Liver (tissue), 9 donors: Measurements from ENCODE around the gene CEP89. TPM values are rescaled to one million over a fixed set of nuclear protein-coding genes. Genes with fewer than 3 reads are reported as not detected.

Experiments used
- DNase-seq: peaks from one replicate; pipeline ENCODE4 v3.0.0-alpha.2; 2017; ENCODE audit warnings: low spot score
- H3K27ac ChIP-seq, 2 donors: one replicate each; pipeline ENCODE4 v1.7.0; 2013; ENCODE audit warnings: inconsistent platforms in 2 of 2, low read length in 2 of 2, control low read depth in 1 of 2, low read depth in 1 of 2, mild to moderate bottlenecking in 1 of 2
- H3K27me3 ChIP-seq, 4 donors: one replicate each; pipeline versions ENCODE4 v1.6.1 to v1.7.0; 2013; ENCODE audit warnings: low read length in 3 of 4, inconsistent platforms in 1 of 4, mild to moderate bottlenecking in 1 of 4, moderate library complexity in 1 of 4; ENCODE audit not compliant: control insufficient read depth in 4 of 4, insufficient read depth in 4 of 4
- H3K36me3 ChIP-seq, 4 donors: one replicate each; pipeline versions ENCODE4 v1.6.1 to v1.7.0; 2013; ENCODE audit warnings: low read length in 3 of 4, mild to moderate bottlenecking in 3 of 4, low read depth in 1 of 4, moderate library complexity in 1 of 4; ENCODE audit not compliant: control insufficient read depth in 4 of 4, insufficient read depth in 3 of 4
- H3K4me1 ChIP-seq, 4 donors: one replicate each; pipeline versions ENCODE4 v1.6.1 to v1.7.0; 2013; ENCODE audit warnings: low read length in 3 of 4, mild to moderate bottlenecking in 3 of 4, moderate library complexity in 1 of 4; ENCODE audit not compliant: control insufficient read depth in 4 of 4, insufficient read depth in 4 of 4
- H3K4me3 ChIP-seq, 3 donors: one replicate each; pipeline versions ENCODE4 v1.6.1 to v1.7.0; 2013; ENCODE audit warnings: low read length in 3 of 3, control low read depth in 1 of 3, low read depth in 1 of 3, mild to moderate bottlenecking in 1 of 3
- H3K9ac ChIP-seq, 2 donors: one replicate each; pipeline ENCODE4 v1.7.0; 2013; ENCODE audit warnings: low read length in 2 of 2, mild to moderate bottlenecking in 2 of 2, moderate library complexity in 2 of 2, control low read depth in 1 of 2, low read depth in 1 of 2
- H3K9me3 ChIP-seq, 4 donors: one replicate each; pipeline versions ENCODE4 v1.6.1 to v1.7.0; 2013; ENCODE audit warnings: low read length in 3 of 4; ENCODE audit not compliant: control insufficient read depth in 4 of 4
- EGR1 ChIP-seq, 2 donors: IDR thresholded peaks; 2 replicates each; pipeline ENCODE4 v1.6.1; 2016 to 2018; ENCODE audit warnings: antibody characterized with exemption in 2 of 2, low read depth in 2 of 2
- FOXA1 ChIP-seq: IDR thresholded peaks from 2 replicates; pipeline ENCODE4 v1.6.1; 2016; ENCODE audit warnings: antibody characterized with exemption
- FOXA2 ChIP-seq: IDR thresholded peaks from 2 replicates; pipeline ENCODE4 v1.6.1; 2016; ENCODE audit warnings: antibody characterized with exemption
- GABPA ChIP-seq, 2 donors: IDR thresholded peaks in 1 of 2; conservative IDR thresholded peaks in 1 of 2; 2 replicates each; pipeline ENCODE4 v1.6.1; 2016; ENCODE audit warnings: antibody characterized with exemption in 2 of 2, mild to moderate bottlenecking in 1 of 2, moderate library complexity in 1 of 2
- HNF4A ChIP-seq, 2 donors: conservative IDR thresholded peaks; 2 replicates each; pipeline ENCODE4 v1.6.1; 2016; ENCODE audit warnings: antibody characterized with exemption in 2 of 2, mild to moderate bottlenecking in 2 of 2
- HNF4G ChIP-seq: IDR thresholded peaks from 2 replicates; pipeline ENCODE4 v1.6.1; 2016; ENCODE audit warnings: antibody characterized with exemption
- JUND ChIP-seq, 2 donors: IDR thresholded peaks; 2 replicates each; pipeline ENCODE4 v1.6.1; 2016; ENCODE audit warnings: antibody characterized with exemption in 2 of 2
- NR2F2 ChIP-seq: IDR thresholded peaks from 2 replicates; pipeline ENCODE4 v1.6.1; 2016; ENCODE audit warnings: antibody characterized with exemption
- RAD21 ChIP-seq, 2 donors: IDR thresholded peaks; 2 replicates each; pipeline ENCODE4 v1.6.1; 2016; ENCODE audit warnings: antibody characterized with exemption in 2 of 2, mild to moderate bottlenecking in 2 of 2
- RXRA ChIP-seq, 2 donors: IDR thresholded peaks; 2 replicates each; pipeline ENCODE4 v1.6.1; 2017 to 2018; ENCODE audit warnings: antibody characterized with exemption in 2 of 2, mild to moderate bottlenecking in 1 of 2
- SP1 ChIP-seq: IDR thresholded peaks from 2 replicates; pipeline ENCODE4 v1.6.1; 2018; ENCODE audit warnings: antibody characterized with exemption, mild to moderate bottlenecking
- TAF1 ChIP-seq: conservative IDR thresholded peaks from 2 replicates; pipeline ENCODE4 v1.6.1; 2016; ENCODE audit warnings: antibody characterized with exemption, mild to moderate bottlenecking
- YY1 ChIP-seq: IDR thresholded peaks from 2 replicates; pipeline ENCODE4 v1.6.1; 2016; ENCODE audit warnings: antibody characterized with exemption, mild to moderate bottlenecking
- WGBS: extraction: QIAGEN DNeasy Blood & Tissue Kit; methylation state at CpG from one replicate; pipeline ENCODE4 v1.1.7; 2013; 5-methylcytosine and 5-hydroxymethylcytosine counted together
- polyA plus RNA-seq, 2 donors: library from polyadenylated mRNA; stranded (reverse) in 1 of 2; unstranded in 1 of 2; fragments of 200-250 nt in 1 of 2; fragments of >200 nt in 1 of 2; fragmentation: Nextera tagmentation in 1 of 2; extraction: Ambion mirVana in 1 of 2; gene quantifications; one replicate each; pipeline versions ENCODE4 v1.2.1 to v1.2.3, GENCODE V29; 2013 to 2015
- total RNA-seq, 2 donors: library from RNA; depleted of rRNA; stranded (reverse); fragments of >200 nt; gene quantifications; one replicate each; pipeline ENCODE4 v1.2.3, GENCODE V29; 2014
- TF ChIP-seq, protein P1 (sequence below): IDR thresholded peaks from 2 replicates; pipeline ENCODE4 v1.6.1; 2016; ENCODE audit warnings: antibody characterized with exemption
- TF ChIP-seq, protein P2 (sequence below): fragments of 150-350 bp; IDR thresholded peaks from 2 replicates; pipeline ENCODE4 v1.5.1; 2017; ENCODE audit warnings: improper control_type of control experiment, low read depth, low read length; ENCODE audit not compliant: missing input control
- TF ChIP-seq, protein P3 (sequence below): IDR thresholded peaks from 2 replicates; pipeline ENCODE4 v1.6.1; 2016; ENCODE audit warnings: antibody characterized with exemption
- TF ChIP-seq, protein P4 (sequence below): IDR thresholded peaks from 2 replicates; pipeline ENCODE4 v1.6.1; 2016; ENCODE audit warnings: antibody characterized with exemption, mild to moderate bottlenecking
- donor health status: healthy.
- donor health status: healthy.
- donor health status: healthy.
- donor health status: healthy.
- donor health status: healthy.

CEP89 gene
- total and polyA plus RNA-seq, 4 donors: 2.0 to 2.9 (median 2.4) TPM

DNA sequence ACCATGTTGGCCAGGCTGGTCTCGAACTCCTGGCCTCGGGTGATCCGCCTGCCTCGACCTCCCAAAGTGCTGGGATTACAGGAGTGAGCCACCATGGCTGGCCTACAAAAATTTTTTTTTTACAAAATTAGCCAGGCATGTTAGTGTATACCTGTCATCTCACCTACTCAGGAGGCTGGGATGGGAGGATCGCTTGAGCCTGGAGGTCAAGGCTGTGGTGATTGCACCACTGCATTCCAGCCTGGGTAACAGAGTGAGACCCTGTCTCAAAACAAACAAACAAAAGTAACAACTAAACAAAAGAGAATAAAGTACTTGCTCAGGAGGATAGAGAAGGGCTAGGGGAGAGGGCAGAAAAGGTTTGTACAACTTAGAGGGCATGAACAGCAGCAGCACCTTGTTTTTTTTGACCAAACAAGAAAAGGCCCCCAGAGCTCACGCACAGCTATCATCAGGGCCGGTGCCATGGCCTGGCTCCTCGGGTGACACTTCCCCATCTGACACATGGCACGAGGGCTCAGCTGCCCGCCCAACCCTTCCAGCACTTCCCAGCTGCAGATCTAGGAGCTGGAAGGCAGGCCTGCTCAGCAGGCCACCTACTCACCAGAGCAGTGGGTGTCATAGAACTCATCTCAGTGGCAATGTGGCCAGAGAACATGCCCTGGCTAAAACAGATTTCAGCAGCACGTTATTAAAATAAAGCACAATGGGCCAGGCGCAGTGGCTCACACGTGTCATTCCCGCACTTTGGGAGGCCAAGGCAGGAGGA is 93.6 kb downstream of the CEP89 start:
- H3K9ac ChIP-seq: no peak overlapping the region
- H3K9me3 ChIP-seq: no peaks in the 10 kb centered on the region
- H3K4me1 ChIP-seq: peaks cover 0 to 3% (median 0%) of the 10 kb centered on the region in 4 donors
- no peak overlapping the region for H3K4me3 ChIP-seq
- no peaks in the 10 kb centered on the region for H3K27me3 ChIP-seq
- 92% methylated on average over 14 of the region's 14 CpGs for WGBS
- no peaks in the 10 kb centered on the region for H3K36me3 ChIP-seq
- no peak for TF ChIP-seq YY1
- TF ChIP-seq RXRA (IDR thresholded peaks at IDR 0.05): no peak
- no peak for TF ChIP-seq HNF4A (conservative IDR thresholded peaks at IDR 0.05)
- no peak for TF ChIP-seq FOXA1
- no peak for TF ChIP-seq GABPA (IDR thresholded peaks at IDR 0.05 in 1 of 2, conservative IDR thresholded peaks at IDR 0.05 in 1 of 2)
- TF ChIP-seq, protein P1, sequence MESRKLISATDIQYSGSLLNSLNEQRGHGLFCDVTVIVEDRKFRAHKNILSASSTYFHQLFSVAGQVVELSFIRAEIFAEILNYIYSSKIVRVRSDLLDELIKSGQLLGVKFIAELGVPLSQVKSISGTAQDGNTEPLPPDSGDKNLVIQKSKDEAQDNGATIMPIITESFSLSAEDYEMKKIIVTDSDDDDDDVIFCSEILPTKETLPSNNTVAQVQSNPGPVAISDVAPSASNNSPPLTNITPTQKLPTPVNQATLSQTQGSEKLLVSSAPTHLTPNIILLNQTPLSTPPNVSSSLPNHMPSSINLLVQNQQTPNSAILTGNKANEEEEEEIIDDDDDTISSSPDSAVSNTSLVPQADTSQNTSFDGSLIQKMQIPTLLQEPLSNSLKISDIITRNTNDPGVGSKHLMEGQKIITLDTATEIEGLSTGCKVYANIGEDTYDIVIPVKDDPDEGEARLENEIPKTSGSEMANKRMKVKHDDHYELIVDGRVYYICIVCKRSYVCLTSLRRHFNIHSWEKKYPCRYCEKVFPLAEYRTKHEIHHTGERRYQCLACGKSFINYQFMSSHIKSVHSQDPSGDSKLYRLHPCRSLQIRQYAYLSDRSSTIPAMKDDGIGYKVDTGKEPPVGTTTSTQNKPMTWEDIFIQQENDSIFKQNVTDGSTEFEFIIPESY: no peak
- TF ChIP-seq, protein P2, sequence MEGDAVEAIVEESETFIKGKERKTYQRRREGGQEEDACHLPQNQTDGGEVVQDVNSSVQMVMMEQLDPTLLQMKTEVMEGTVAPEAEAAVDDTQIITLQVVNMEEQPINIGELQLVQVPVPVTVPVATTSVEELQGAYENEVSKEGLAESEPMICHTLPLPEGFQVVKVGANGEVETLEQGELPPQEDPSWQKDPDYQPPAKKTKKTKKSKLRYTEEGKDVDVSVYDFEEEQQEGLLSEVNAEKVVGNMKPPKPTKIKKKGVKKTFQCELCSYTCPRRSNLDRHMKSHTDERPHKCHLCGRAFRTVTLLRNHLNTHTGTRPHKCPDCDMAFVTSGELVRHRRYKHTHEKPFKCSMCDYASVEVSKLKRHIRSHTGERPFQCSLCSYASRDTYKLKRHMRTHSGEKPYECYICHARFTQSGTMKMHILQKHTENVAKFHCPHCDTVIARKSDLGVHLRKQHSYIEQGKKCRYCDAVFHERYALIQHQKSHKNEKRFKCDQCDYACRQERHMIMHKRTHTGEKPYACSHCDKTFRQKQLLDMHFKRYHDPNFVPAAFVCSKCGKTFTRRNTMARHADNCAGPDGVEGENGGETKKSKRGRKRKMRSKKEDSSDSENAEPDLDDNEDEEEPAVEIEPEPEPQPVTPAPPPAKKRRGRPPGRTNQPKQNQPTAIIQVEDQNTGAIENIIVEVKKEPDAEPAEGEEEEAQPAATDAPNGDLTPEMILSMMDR: no peak
- no peak for TF ChIP-seq EGR1 (IDR thresholded peaks at IDR 0.05; ENCODE audit: low read depth in 2 of 2)
- no peak for TF ChIP-seq SP1
- no peak for TF ChIP-seq JUND (IDR thresholded peaks at IDR 0.05)
- TF ChIP-seq HNF4G: no peak
- no peak for TF ChIP-seq NR2F2
- no peak for TF ChIP-seq RAD21 (IDR thresholded peaks at IDR 0.05)
- TF ChIP-seq, protein P3, sequence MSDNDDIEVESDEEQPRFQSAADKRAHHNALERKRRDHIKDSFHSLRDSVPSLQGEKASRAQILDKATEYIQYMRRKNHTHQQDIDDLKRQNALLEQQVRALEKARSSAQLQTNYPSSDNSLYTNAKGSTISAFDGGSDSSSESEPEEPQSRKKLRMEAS: no peak
- TF ChIP-seq, protein P4, sequence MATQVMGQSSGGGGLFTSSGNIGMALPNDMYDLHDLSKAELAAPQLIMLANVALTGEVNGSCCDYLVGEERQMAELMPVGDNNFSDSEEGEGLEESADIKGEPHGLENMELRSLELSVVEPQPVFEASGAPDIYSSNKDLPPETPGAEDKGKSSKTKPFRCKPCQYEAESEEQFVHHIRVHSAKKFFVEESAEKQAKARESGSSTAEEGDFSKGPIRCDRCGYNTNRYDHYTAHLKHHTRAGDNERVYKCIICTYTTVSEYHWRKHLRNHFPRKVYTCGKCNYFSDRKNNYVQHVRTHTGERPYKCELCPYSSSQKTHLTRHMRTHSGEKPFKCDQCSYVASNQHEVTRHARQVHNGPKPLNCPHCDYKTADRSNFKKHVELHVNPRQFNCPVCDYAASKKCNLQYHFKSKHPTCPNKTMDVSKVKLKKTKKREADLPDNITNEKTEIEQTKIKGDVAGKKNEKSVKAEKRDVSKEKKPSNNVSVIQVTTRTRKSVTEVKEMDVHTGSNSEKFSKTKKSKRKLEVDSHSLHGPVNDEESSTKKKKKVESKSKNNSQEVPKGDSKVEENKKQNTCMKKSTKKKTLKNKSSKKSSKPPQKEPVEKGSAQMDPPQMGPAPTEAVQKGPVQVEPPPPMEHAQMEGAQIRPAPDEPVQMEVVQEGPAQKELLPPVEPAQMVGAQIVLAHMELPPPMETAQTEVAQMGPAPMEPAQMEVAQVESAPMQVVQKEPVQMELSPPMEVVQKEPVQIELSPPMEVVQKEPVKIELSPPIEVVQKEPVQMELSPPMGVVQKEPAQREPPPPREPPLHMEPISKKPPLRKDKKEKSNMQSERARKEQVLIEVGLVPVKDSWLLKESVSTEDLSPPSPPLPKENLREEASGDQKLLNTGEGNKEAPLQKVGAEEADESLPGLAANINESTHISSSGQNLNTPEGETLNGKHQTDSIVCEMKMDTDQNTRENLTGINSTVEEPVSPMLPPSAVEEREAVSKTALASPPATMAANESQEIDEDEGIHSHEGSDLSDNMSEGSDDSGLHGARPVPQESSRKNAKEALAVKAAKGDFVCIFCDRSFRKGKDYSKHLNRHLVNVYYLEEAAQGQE: no peak
- TF ChIP-seq FOXA2: no peak
- no peak for TF ChIP-seq TAF1
- H3K27ac ChIP-seq: no peak overlapping the region
- no peak for DNase-seq
